SH-SY5Y (cell line): Measurements from ENCODE around the gene KIAA2012.

ENCODE experiments used
- GATA2 ChIP-seq: IDR thresholded peaks from 2 replicates; pipeline ENCODE4 v1.6.1; 2011; ENCODE audit warnings: mild to moderate bottlenecking, low read depth, low read length
- GATA3 ChIP-seq: IDR thresholded peaks from 2 replicates; pipeline ENCODE4 v1.6.1; 2011; ENCODE audit warnings: low read depth, mild to moderate bottlenecking, low read length, moderate library complexity

- TF ChIP-seq GATA2 (no peak), GATA3 (no peak)
Measured at GRCh38 chr2:202193881-202194353, 120.9 kb downstream of the KIAA2012 start.
